GM10266 (cell line): ENCODE data around the gene IGSF21.

Experiments used
- DNase-seq: peaks from one replicate; pipeline ENCODE4 v3.0.0; 2012; ENCODE audit errors: extremely low spot score
- CTCF ChIP-seq: IDR thresholded peaks from 2 replicates; pipeline ENCODE4 v1.5.1; 2012; ENCODE audit warnings: mild to moderate bottlenecking, low read depth; ENCODE audit not compliant: control insufficient read depth, insufficient read depth; ENCODE audit errors: missing control alignments

IGSF21 gene

GRCh38 chr1:18326211-18326897 is 218.8 kb downstream of the IGSF21 start:
- TF ChIP-seq CTCF, result no peak
- no peak for DNase-seq

- no peak for DNase-seq
- no peak for TF ChIP-seq CTCF
Observed at GRCh38 chr1:18327650-18328049, 220.1 kb downstream of the IGSF21 start.

GRCh38 chr1:18328803-18329202 is 221.2 kb downstream of the IGSF21 start:
- no peak for TF ChIP-seq CTCF
- no peak for DNase-seq

- no peak for DNase-seq
- TF ChIP-seq CTCF, result no peak
Observed at GRCh38 chr1:18329469-18330253, 222.1 kb downstream of the IGSF21 start.

- no peak for TF ChIP-seq CTCF
- no peak for DNase-seq
Observed at GRCh38 chr1:18332576-18332975, 225.0 kb downstream of the IGSF21 start.

- no peak for DNase-seq
- TF ChIP-seq CTCF, result no peak
Observed at GRCh38 chr1:18333220-18333619, 225.6 kb downstream of the IGSF21 start.

GRCh38 chr1:18336801-18337200 is 229.2 kb downstream of the IGSF21 start:
- TF ChIP-seq CTCF, result no peak

More at GRCh38 chr1:18336801-18337200, 229.2 kb downstream of the IGSF21 start:
- DNase-seq, result no peak
